Adipose tissue (tissue), 3 donors: ENCODE results near the gene CCDC9B. TPM values are rescaled to one million over a fixed set of nuclear protein-coding genes. Genes with fewer than 3 reads are reported as not detected.

ENCODE experiments used
- H3K27ac ChIP-seq: one replicate; pipeline ENCODE4 v1.5.1; 2013; ENCODE audit warnings: low read depth, low read length
- WGBS, 3 donors: extraction: QIAGEN DNeasy Blood & Tissue Kit; methylation state at CpG; one replicate each; pipeline ENCODE4 v1.1.7; 2013; 5-methylcytosine and 5-hydroxymethylcytosine counted together
- polyA plus RNA-seq, 3 donors: library from polyadenylated mRNA; stranded (reverse); fragments of 200-250 nt; gene quantifications; one replicate each; pipeline ENCODE4 v1.2.3, GENCODE V29; 2013
- donor health status: healthy with polysubstance abuse.
- donor health status: Bipolar disorder and iron deficiency.
- donor health status: healthy.

Gene CCDC9B
- polyA plus RNA-seq, 3 donors, result 2.8 to 14.6 (median 4.3) TPM

GRCh38 chr15:40302288-40302886 lies 38.4 kb downstream of the CCDC9B start:
- 90 to 92% (median 92%) methylated on average over 19 of the region's 19 CpGs for WGBS, 3 donors
- H3K27ac ChIP-seq, result no peak overlapping the region

- H3K27ac ChIP-seq, result no peak overlapping the region
- 44 to 59% (median 48%) methylated on average over 12 of the region's 12 CpGs for WGBS, 3 donors
Measured at GRCh38 chr15:40301467-40302179, 39.1 kb downstream of the CCDC9B start.

DNA sequence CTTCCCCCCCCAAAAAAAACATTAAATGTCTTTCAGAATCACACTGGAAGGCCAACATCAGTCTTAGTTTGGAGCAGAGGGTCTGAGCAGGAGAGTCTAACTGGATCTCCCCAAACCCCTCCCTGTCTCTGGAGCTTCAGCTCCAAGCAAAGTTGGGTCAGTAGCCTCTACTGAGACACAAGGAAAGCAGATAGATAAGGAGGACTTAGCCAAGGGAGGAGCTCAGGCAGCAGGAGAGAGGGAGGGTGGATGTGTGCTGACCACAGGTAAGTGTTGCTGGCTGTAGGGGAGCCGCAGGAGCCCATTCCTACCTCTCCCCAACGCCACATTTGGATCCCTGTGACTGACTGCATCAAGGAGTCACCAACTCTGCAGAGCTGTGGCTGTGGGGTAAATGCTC lies 40.0 kb downstream of the CCDC9B start:
- H3K27ac ChIP-seq, result no peak overlapping the region
- WGBS, 3 donors, result 97 to 98% (median 97%) methylated on average over 2 of the region's 2 CpGs

GRCh38 chr15:40300367-40300766 lies 40.4 kb downstream of the CCDC9B start:
- H3K27ac ChIP-seq, result no peak overlapping the region
- WGBS, 3 donors, result 96 to 100% (median 99%) methylated on average over 2 of the region's 2 CpGs

DNA sequence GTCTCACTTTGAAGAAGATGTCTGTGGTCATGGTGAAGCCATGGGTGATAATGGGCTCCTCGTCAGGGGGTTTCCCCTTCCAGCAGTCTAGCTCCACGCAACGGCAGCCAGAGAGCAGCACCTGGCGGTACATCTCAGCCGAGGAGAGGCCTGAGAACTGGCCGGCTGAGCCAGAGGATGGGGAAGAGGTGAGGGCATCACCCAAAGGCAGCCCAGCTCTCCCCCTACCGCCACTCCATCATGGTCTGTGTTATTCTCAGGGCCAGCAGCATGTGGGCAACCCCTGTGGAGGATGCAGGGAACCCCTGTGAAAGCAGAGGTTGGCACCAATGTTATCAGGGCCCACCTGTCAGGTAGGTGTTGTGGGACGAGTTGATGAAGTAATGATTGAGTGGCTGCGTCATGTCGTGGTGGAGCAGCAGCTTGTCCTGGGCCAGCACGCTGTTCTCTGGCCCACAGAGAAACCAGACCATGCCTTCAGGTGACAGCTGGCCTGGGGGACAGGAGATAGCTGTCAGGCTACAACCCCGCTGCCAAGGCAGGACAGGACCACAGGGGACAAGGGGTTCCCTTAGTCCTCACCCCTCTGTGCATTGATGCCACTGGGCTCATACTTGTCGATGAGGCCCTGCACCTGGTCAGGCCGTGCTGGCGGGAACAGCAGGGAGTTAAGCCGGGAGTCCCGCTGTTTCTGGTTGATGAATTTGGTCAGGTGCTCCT lies 42.4 kb downstream of the CCDC9B start:
- 90 to 97% (median 94%) methylated on average over 17 of the region's 17 CpGs for WGBS, 3 donors
- H3K27ac ChIP-seq, result no peak overlapping the region

- no peak overlapping the region for H3K27ac ChIP-seq
- 93 to 96% (median 94%) methylated on average over 10 of the region's 10 CpGs for WGBS, 3 donors
Measured at GRCh38 chr15:40297356-40297755, 43.4 kb downstream of the CCDC9B start.

GRCh38 chr15:40296561-40297230 lies 44.0 kb downstream of the CCDC9B start:
- whole genome bisulfite sequencing, 3 donors, result 84 to 93% (median 91%) methylated on average over 5 of the region's 5 CpGs
- H3K27ac ChIP-seq, result no peak overlapping the region

DNA sequence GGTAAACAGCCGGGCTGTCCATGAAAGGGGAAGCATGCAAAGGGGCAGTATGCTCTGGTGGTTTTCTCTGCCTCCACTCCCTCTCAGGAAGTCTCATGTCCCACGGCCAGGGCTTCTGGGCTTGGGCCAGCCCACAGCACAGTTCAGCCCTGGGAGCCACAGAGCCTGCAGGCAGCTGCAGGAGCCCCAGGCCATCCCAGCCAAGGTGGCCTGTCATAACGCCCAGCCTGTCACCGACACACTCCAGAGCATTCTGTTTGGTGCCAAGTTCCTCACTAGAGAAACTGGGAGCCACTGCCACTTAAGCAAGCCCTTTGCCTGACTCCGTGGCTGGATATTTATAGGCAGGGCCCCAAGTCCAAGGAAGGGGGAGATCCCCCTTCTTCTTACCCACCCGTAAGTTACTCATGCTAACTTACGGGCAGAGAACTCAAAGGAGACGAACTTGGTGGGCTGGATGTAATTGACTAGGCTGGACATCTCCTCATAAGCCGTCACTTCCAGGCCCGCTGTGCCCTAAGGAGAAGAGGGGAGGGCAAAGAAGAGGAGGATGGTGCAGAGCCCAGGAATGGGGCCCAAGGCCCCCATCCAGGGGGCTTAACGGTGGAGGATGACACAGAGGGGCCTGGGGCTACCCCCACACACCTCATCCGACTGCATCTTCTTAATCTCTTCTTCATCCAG lies 44.7 kb downstream of the CCDC9B start:
- WGBS, 3 donors, result 55 to 71% (median 68%) methylated on average over 12 of the region's 12 CpGs
- no peak overlapping the region for H3K27ac ChIP-seq

GRCh38 chr15:40295297-40295696 lies 45.4 kb downstream of the CCDC9B start:
- H3K27ac ChIP-seq, result no peak overlapping the region
- 79 to 97% (median 91%) methylated on average over 1 of the region's 1 CpG for WGBS, 3 donors

GRCh38 chr15:40293905-40294895 lies 46.5 kb downstream of the CCDC9B start:
- 89 to 90% (median 90%) methylated on average over 20 of the region's 20 CpGs for WGBS, 3 donors
- no peak overlapping the region for H3K27ac ChIP-seq

DNA sequence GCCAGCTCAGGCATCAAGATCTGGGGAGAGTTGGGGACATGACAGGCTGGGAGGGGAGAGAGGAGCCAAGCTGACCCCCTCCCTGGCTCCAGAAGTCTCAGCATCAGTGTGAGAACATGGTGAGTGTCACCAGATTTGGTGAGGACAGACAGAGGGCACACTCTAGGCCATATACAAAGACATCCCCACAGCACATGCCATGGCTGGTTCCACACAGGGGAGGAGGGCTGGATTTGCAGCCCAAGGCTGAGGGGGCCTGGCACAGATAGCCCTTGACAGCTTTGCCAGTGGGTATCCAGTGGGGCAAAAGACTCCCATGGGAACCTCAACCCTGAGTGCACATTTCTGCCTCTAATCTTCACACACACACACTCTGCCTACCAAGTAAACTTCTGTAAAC lies 47.7 kb downstream of the CCDC9B start:
- H3K27ac ChIP-seq, result no peak overlapping the region

GRCh38 chr15:40292246-40292645 lies 48.5 kb downstream of the CCDC9B start:
- 85 to 94% (median 91%) methylated on average over 3 of the region's 3 CpGs for WGBS, 3 donors
- no peak overlapping the region for H3K27ac ChIP-seq

- no peak overlapping the region for H3K27ac ChIP-seq
- WGBS, 3 donors, result 10 to 53% (median 38%) methylated on average over 51 to 68 of the region's 68 CpGs
Measured at GRCh38 chr15:40290918-40291574, 49.7 kb downstream of the CCDC9B start.

DNA sequence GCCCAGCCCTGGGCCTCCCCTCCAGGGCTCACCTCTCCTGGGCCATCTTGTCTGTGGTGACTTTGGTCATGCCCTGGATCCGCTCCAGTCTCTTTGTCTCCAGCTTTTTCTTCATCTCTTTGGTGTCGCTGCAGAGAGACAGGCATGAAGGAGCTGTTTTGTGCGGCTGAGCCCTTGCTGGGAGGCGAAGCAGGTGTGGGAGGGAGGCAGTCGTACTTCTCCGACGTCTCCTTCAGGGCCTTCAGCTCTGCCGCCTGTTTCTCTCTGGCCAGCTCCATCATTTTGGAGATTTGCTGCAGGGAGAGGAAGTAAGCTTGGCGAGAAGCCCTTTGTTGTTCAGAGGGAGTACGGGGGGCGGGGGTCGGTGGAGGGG lies 50.2 kb downstream of the CCDC9B start:
- 48 to 56% (median 53%) methylated on average over 12 of the region's 12 CpGs for WGBS, 3 donors
- H3K27ac ChIP-seq, result no peak overlapping the region

- H3K27ac ChIP-seq, result no peak overlapping the region
- 42 to 78% (median 65%) methylated on average over 6 of the region's 6 CpGs for WGBS, 3 donors
Measured at GRCh38 chr15:40289140-40289775, 51.5 kb downstream of the CCDC9B start.

GRCh38 chr15:40287968-40288367 lies 52.8 kb downstream of the CCDC9B start:
- WGBS, 3 donors, result 75 to 90% (median 77%) methylated on average over 4 of the region's 4 CpGs

GRCh38 chr15:40287505-40287904 lies 53.2 kb downstream of the CCDC9B start:
- H3K27ac ChIP-seq, result no peak overlapping the region
- WGBS, 3 donors, result 84 to 96% (median 88%) methylated on average over 3 of the region's 3 CpGs

More at GRCh38 chr15:40287968-40288367, 52.8 kb downstream of the CCDC9B start:
- H3K27ac ChIP-seq, result no peak overlapping the region
